ENCODE data around the gene RETN. TPM values are rescaled to one million over a fixed set of nuclear protein-coding genes. Genes with fewer than 3 reads are reported as not detected.

RETN gene
- total RNA-seq, 1 donor from 2014 or later, result 1.5 TPM

DNA sequence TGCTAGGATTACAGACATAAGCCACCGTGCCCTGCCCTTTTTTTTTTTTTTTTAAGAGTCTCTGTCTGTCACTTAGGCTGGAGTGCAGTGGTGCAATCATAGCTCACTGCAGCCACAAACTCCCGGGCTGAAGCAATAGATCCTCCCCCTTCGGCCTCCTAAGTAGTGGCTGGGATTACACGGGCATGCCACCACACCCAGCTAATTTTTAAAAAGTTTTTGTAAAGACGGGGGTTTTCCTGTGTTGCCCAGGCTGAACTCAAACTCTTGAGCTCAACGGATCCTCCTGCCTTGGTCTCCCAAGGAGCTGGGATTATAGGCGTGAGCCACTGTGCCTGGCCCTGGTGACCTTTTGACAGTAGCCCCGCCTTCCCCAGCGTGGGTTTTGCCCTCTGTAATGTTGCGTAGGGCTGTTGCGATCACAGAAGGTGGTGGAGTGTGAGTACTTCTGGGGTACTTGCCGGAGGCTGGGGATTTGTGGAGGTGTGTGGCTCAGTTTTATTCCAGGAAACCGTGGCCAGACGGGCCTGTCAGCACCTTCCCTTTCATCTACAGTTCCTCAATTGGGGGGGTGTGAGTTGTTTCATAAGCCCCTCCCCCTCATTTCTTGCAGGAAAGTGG, 11.6 kb upstream of the RETN start:
- no peak for DNase-seq

GRCh38 chr19:7658219-7658686, 10.6 kb upstream of the RETN start:
- DNase-seq, result peak; percentile 85

GRCh38 chr19:7661744-7662538, 6.9 kb upstream of the RETN start:
- DNase-seq, result no peak

GRCh38 chr19:7662657-7663056, 6.2 kb upstream of the RETN start:
- no peak for DNase-seq

- DNase-seq, result peak; percentile 83
Measured at GRCh38 chr19:7663706-7664105, 5.1 kb upstream of the RETN start.

- peak; percentile 92 for DNase-seq
Measured at GRCh38 chr19:7665076-7665475, 3.8 kb upstream of the RETN start.

GRCh38 chr19:7669641-7670040, 792 bp downstream of the RETN start:
- DNase-seq, result no peak

DNA sequence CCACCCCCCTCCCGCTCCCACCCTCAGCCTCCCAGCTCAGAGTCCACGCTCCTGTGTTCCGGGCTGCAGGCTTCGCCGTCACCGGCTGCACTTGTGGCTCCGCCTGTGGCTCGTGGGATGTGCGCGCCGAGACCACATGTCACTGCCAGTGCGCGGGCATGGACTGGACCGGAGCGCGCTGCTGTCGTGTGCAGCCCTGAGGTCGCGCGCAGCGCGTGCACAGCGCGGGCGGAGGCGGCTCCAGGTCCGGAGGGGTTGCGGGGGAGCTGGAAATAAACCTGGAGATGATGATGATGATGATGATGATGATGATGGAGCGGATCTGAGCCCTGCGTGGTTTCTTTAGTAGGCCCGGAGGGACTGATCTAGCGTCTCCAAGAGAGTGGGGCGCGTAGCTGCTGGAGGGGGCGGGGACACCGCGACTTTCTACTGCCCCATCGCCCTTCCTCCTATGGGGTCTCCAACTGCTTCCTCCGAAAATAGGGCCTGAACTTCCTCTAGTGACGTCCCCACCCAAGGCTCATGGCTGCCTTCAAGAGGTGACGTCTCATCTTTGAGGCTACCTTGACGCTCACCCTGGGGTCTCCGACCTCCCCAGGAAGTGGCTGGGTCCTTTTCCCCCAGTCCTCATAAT, 1.4 kb downstream of the RETN start:
- peak; percentile 56 for DNase-seq

GRCh38 chr19:7670790-7671189, 1.9 kb downstream of the RETN start:
- DNase-seq, result no peak

DNA sequence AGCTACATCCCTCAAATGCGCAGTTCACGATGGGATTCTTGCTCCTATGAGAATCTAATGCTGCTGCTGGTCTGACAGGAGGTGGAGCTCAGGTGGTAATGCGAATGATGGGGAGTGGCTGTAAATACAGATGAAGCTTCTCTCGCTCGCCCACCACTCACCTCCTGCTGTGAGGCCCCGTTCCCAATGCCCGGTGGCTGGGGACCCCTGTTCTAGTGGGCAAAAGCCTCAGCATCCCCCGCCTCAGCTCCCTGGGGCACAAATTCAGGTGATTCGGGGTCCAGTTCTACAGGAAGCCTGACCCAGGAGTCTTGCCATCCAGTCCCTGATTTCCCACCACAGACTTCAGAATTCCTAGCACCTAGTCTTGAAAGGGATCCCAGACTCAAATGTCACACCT, 3.7 kb downstream of the RETN start:
- DNase-seq, result no peak

DNA sequence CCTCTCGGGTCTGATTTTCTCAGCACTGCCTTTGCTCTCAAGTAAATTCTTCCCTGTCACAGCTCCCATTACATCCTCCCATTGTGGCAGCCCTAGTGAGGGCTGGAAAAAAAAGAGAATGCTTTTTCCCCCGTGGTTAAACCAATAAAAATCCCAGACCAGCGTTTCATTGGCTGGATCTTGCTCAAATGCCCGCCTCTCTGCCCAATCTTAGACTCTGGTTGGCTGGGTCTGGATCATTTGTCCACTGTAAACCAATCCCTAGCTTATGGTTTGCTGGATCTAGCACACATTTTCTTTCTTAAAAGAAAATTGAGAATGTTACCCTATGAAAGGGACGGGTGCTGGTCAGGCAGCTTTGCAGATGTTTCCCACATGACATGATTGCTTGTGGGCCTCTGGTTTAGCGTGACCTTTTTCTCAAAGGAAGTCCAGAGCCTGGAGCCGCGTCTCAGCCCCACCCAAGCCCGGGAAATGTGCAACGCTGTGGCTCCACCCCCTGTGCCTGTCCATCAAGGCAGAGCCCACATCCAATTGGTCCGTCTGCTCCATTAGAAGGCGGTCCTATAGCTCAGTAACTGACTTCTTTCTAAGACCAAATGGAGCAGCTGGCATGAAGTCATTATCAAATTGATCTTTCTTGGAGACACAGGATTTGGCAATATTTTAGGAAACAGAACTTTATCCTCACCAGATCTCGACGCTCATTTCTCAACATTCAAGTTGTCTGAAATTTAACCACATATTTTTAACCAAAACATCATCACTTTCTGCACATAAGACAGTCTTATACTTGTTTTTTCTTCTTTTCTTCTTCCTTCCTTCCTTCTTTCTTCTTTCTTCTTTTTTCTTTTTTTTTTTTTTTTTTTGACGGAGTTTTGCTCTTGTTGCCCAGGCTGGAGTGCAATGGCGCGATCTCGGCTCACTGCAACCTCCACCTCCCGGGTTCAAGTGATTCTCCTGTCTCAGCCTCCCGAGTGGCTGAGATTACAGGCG, 5.5 kb downstream of the RETN start:
- peak; percentile 85 for DNase-seq

DNA sequence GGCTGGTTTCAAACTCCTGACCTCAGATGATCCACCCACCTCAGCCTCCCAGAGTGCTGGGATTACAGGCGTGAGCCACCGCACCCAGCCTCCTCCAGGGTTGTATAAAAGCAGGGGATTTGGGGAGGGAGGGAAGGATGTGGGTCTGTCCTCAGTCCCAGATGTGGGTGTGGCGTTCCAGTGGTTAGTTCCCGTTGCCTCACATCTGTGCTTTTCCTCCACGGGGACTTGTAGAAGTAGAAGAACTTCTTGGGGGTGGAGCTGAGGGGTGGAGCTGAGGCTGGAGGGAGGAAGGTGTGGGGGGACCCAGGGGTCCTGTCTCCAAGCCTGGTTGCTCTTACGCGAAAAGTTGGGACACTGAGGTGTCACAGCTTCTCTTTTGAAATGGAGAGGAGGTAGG, 7.5 kb downstream of the RETN start:
- no peak for DNase-seq

- no peak for DNase-seq
Measured at GRCh38 chr19:7676854-7677253, 8.0 kb downstream of the RETN start, which contains the start of gene MCEMP1. Gene MCEMP1, plus strand, starts transcription at chr19:7677090. Its CDS starts 31 bp downstream, at chr19:7677121.

GRCh38 chr19:7677669-7678311, 8.9 kb downstream of the RETN start:
- no peak for DNase-seq

DNA sequence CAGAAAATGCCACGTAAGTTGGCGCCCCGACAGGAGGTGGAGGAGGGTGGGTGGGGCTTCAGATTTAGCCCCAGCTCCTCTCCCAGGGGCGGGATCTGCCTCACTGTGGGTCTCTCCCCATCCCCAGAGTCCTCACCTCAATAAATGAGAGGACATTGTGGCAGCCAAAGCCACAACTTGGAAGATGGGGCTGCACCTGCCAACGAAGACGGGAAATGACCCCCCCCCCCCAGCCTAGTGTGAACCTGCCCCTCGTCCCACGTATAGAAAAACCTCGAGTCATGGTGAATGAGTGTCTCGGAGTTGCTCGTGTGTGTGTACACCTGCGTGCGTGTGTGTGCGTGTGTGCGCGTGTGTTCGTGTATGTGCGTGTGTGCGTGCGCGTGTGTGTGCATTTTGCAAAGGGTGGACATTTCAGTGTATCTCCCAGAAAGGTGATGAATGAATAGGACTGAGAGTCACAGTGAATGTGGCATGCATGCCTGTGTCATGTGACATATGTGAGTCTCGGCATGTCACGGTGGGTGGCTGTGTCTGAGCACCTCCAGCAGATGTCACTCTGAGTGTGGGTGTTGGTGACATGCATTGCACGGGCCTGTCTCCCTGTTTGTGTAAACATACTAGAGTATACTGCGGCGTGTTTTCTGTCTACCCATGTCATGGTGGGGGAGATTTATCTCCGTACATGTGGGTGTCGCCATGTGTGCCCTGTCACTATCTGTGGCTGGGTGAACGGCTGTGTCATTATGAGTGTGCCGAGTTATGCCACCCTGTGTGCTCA, 10.3 kb downstream of the RETN start:
- DNase-seq, result peak; percentile 34

DNA sequence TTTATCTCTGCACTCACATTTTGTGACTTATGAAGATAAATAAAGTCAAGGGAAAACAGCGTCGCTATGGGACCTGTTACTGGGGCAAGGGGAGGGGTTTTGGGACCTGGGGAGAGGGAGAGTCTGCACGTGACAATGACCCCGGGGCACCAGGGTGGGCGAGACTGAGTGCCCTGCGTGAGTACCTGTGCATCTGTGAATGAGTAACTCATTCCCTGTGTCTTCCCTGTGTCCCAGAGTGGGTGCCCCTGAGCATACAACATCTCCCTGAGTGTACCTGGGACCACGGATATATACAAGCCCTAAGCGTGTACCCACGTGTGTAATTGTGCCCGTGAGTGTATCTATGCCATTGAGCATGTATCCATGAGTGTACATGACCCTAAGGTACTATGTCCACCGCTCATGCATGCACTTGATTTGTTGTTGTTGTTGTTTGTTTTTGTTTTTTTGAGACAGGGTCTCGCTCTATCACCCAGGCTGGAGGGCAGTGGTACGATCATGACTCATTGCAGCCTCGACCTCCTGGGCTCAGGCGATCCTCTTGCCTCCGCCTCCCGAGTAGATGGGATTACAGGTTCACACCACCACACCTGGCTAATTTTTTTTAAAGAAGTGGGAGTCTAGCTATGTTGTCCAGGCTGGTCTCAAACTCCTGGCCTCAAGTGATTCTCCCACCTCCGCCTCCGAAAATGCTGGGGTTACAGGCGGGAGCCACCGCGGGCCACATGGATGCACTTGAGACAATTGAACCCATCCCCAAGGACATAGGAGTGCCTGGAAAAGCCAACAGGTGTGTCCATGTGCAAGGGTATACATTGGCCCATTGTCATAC, 11.1 kb downstream of the RETN start:
- no peak for DNase-seq

DNA sequence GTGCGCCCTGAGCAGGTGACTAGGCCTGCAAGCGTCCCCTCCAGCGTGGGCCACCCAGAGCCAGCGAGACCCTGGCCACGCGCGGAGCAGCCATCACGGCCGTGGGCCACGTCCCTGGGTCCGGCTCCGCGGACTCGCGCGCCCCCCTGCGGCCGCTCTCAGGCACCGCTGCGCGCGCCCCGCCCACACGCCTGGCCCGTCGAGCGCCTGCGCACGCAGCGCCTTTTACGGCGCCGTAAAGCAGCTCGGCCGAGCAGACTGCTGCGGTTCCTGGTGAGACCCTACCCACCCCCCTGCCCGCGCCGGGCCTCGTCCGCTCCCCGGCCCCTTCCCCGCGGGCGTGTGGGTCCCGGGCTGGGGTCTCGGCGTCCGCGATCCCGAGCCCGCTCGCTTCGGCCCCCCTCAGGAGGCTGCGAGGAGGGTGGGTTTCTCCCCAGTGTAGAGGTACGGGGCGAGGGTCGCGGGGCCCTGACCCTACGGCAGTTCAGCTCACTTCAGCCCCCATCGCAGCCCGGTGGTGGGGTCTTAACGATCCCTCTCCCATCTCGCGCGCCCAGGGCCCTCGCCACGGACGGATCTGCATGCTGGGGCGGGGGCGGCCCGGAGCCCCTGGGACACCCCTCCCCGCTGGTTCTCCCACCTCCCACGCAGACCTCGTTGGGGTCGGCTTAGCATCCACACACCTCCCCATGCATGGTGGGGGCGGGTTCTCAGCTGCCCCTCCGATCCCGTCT, 11.9 kb downstream of the RETN start, which contains the start of gene TRAPPC5:
TSS of gene TRAPPC5 (plus strand) at position 228 of the 734 bp plus-strand sequence. CDS start 1,421 bp downstream, outside the sequence.
- DNase-seq, result peak; percentile 95

- peak; percentile 82 for DNase-seq
Measured at GRCh38 chr19:7681340-7682174, 12.7 kb downstream of the RETN start.
